ENCODE measurements around the gene SEC16A. TPM values are rescaled to one million over a fixed set of nuclear protein-coding genes. Genes with fewer than 3 reads are reported as not detected.

SEC16A gene
- total RNA-seq, 6 experiments from 2014 or later = 46.9 to 108 (median 72.0) TPM

- TF ChIP-seq CTCF (IDR thresholded peaks at IDR 0.05) (no peak), POLR2A (IDR thresholded peaks at IDR 0.05) (no peak)
- ATAC-seq = no peak
- no peak for DNase-seq
- 68% methylated on average over 12 of the region's 37 CpGs for WGBS (ENCODE audit: insufficient coverage, low coverage, low lambda C conversion rate, missing lambda C conversion rate)
- intact Hi-C loops (cut with DNase I) = no loop called here
- Histone ChIP-seq H3K36me3 (peaks cover 0 to 91% (median 49%) of the 10 kb centered on the region in 4 donors), H3K9me3 (no peaks in the 10 kb centered on the region), H3K4me1 (no peaks in the 10 kb centered on the region), H3K27ac (peak overlapping the region in 1 of 3 donors; percentile 22), H3K4me3 (no peak overlapping the region), H3K27me3 (no peaks in the 10 kb centered on the region)
Observed at GRCh38 chr9:136508729-136509500, 26.1 kb upstream of the SEC16A start.

GRCh38 chr9:136507992-136508375 is 25.1 kb upstream of the SEC16A start:
- Histone ChIP-seq H3K4me1 (no peaks in the 10 kb centered on the region), H3K27ac (no peak overlapping the region), H3K4me3 (no peak overlapping the region), H3K9me3 (no peaks in the 10 kb centered on the region), H3K27me3 (no peaks in the 10 kb centered on the region), H3K36me3 (peaks cover 0 to 90% (median 51%) of the 10 kb centered on the region in 4 donors)
- TF ChIP-seq CTCF (IDR thresholded peaks at IDR 0.05) (no peak), POLR2A (IDR thresholded peaks at IDR 0.05) (no peak)
- WGBS (ENCODE audit: insufficient coverage, low coverage, low lambda C conversion rate, missing lambda C conversion rate) = no CpG with 5 or more reads among the region's 23 CpGs
- no peak for ATAC-seq
- DNase-seq = no peak
- intact Hi-C loops (cut with DNase I) = no loop called here

GRCh38 chr9:136507221-136507991 is 24.6 kb upstream of the SEC16A start:
- WGBS (ENCODE audit: insufficient coverage, low coverage, low lambda C conversion rate, missing lambda C conversion rate) = no CpG with 5 or more reads among the region's 28 CpGs
- H3K27ac ChIP-seq = no peak overlapping the region
- intact Hi-C loops (cut with DNase I) = no loop called here
- no peaks in the 10 kb centered on the region for H3K4me1 ChIP-seq
- peaks cover 0 to 93% (median 52%) of the 10 kb centered on the region in 4 donors for H3K36me3 ChIP-seq
- H3K4me3 ChIP-seq = no peak overlapping the region
- DNase-seq (no peak), ATAC-seq (no peak)
- TF ChIP-seq CTCF (IDR thresholded peaks at IDR 0.05) (no peak), POLR2A (IDR thresholded peaks at IDR 0.05) (no peak)
- H3K9me3 ChIP-seq = no peaks in the 10 kb centered on the region
- H3K27me3 ChIP-seq = no peaks in the 10 kb centered on the region

- Histone ChIP-seq H3K27me3 (no peaks in the 10 kb centered on the region), H3K4me1 (no peaks in the 10 kb centered on the region), H3K9me3 (no peaks in the 10 kb centered on the region), H3K27ac (no peak overlapping the region), H3K36me3 (peaks cover 0 to 93% (median 52%) of the 10 kb centered on the region in 4 donors), H3K4me3 (no peak overlapping the region)
- DNase-seq (no peak), ATAC-seq (no peak)
- intact Hi-C loops (cut with DNase I) = no loop called here
- WGBS (ENCODE audit: insufficient coverage, low coverage, low lambda C conversion rate, missing lambda C conversion rate) = 70% methylated on average over 2 of the region's 30 CpGs
- TF ChIP-seq POLR2A (IDR thresholded peaks at IDR 0.05) = no peak
- TF ChIP-seq CTCF (IDR thresholded peaks at IDR 0.05) = no peak
Observed at GRCh38 chr9:136506425-136506824, 23.6 kb upstream of the SEC16A start.
